SK-N-SH (cell line): ENCODE measurements around the gene DOCK4. TPM values are rescaled to one million over a fixed set of nuclear protein-coding genes. Genes with fewer than 3 reads are reported as not detected.
A peak's percentile ranks its signal among the peaks of the same experiment; 100 is the strongest.

Source experiments
- CTCF ChIA-PET: fragments of 300-600, 350-600 bp; formaldehyde crosslinking; extraction: SDS; loops from one replicate; lab custom pipeline; 2021; lab: Yijun Ruan, JAX
- POLR2A ChIA-PET: fragments of 350-600 bp; sonication (Branson Sonifier 250); formaldehyde crosslinking; extraction: SDS; loops from one replicate; lab custom pipeline; 2020; ENCODE audit warnings: antibody characterized with exemption, inconsistent platforms; lab: Yijun Ruan, JAX
- DNase-seq: peaks from one replicate; pipeline ENCODE4 v3.0.0; 2012
- H2AFZ ChIP-seq: fragments of 200-600 bp; sonication (generic); 2 replicates; pipeline ENCODE4 v1.8.1; 2016; ENCODE audit warnings: antibody characterized with exemption, mild to moderate bottlenecking, low read depth
- H3F3A ChIP-seq: fragments of 200-600 bp; sonication (generic); replicated peaks from 2 replicates; pipeline ENCODE3; 2016; ENCODE audit warnings: antibody characterized with exemption, mild to moderate bottlenecking; ENCODE audit not compliant: insufficient read depth
- H3K27ac ChIP-seq, 2 experiments: fragments of 200-500 bp in 1 of 2; fragments of 200-600 bp in 1 of 2; sonication (Bioruptor generic) in 1 of 2; sonication (generic), shearing (Covaris generic) in 1 of 2; 2 replicates each; pipeline versions ENCODE4 v1.5.1 to v1.6.1; 2014 to 2016; ENCODE audit warnings: low read depth in 2 of 2, inconsistent platforms in 1 of 2, low read length in 1 of 2, mild to moderate bottlenecking in 1 of 2, mixed read lengths in 1 of 2
- H3K27me3 ChIP-seq: fragments of 200-600 bp; sonication (generic), shearing (Covaris generic); 2 replicates; pipeline ENCODE4 v1.6.1; 2016; ENCODE audit warnings: mixed run types; ENCODE audit not compliant: insufficient read depth
- H3K36me3 ChIP-seq, 2 experiments: fragments of 200-500 bp in 1 of 2; fragments of 200-600 bp in 1 of 2; sonication (Bioruptor generic) in 1 of 2; sonication (generic) in 1 of 2; replicated peaks in 1 of 2; 2 replicates each; pipeline versions ENCODE3 to v1.5.1; 2014 to 2016; ENCODE audit warnings: low read length in 1 of 2, mild to moderate bottlenecking in 1 of 2; ENCODE audit not compliant: insufficient read depth in 2 of 2, control insufficient read depth in 1 of 2
- H3K4me1 ChIP-seq, 2 experiments: fragments of 200-500 bp in 1 of 2; fragments of 200-600 bp in 1 of 2; sonication (Bioruptor generic) in 1 of 2; sonication (generic), shearing (Covaris generic) in 1 of 2; 2 replicates each; pipeline versions ENCODE4 v1.5.1 to v1.6.1; 2014 to 2016; ENCODE audit warnings: low read depth in 1 of 2, low read length in 1 of 2, mixed run types in 1 of 2; ENCODE audit not compliant: insufficient read depth in 2 of 2, control insufficient read depth in 1 of 2
- H3K4me2 ChIP-seq: fragments of 200-600 bp; sonication (generic), shearing (Covaris generic); 2 replicates; pipeline ENCODE4 v1.6.1; 2017; ENCODE audit warnings: mixed run types
- H3K4me3 ChIP-seq, 2 experiments: fragments of 200-500 bp in 1 of 2; fragments of 200-600 bp in 1 of 2; sonication (Bioruptor generic) in 1 of 2; sonication (generic), shearing (Covaris generic) in 1 of 2; 2 replicates each; pipeline versions ENCODE4 v1.5.1 to v1.8.1; 2014 to 2016; ENCODE audit warnings: low read depth in 2 of 2, inconsistent platforms in 1 of 2, low read length in 1 of 2, mild to moderate bottlenecking in 1 of 2, mixed read lengths in 1 of 2, moderate library complexity in 1 of 2
- H3K79me2 ChIP-seq: fragments of 200-600 bp; sonication (generic); 2 replicates; pipeline ENCODE4 v1.8.1; 2017; ENCODE audit warnings: mild to moderate bottlenecking; ENCODE audit not compliant: insufficient read depth
- H3K9ac ChIP-seq: fragments of 200-600 bp; sonication (generic); 2 replicates; pipeline ENCODE4 v1.6.1; 2017; ENCODE audit warnings: mixed run types
- H3K9me2 ChIP-seq: fragments of 200-600 bp; sonication (generic); 2 replicates; pipeline ENCODE4 v1.6.1; 2017; ENCODE audit warnings: mixed run types
- H3K9me3 ChIP-seq: fragments of 200-600 bp; sonication (generic); 2 replicates; pipeline ENCODE4 v1.6.1; 2017; ENCODE audit warnings: mixed run types, mild to moderate bottlenecking, moderate library complexity
- H4K20me1 ChIP-seq: fragments of 200-600 bp; sonication (generic); 2 replicates; pipeline ENCODE4 v1.6.1; 2017; ENCODE audit warnings: mild to moderate bottlenecking, mixed run types; ENCODE audit not compliant: insufficient read depth
- CHD2 ChIP-seq: fragments of 150-350 bp; IDR thresholded peaks from 2 replicates; pipeline ENCODE4 v1.6.1; 2018; ENCODE audit warnings: low read length; ENCODE audit not compliant: partially characterized antibody
- CTCF ChIP-seq: fragments of 200-600 bp; sonication (generic); IDR thresholded peaks from 2 replicates; pipeline ENCODE4 v1.6.1; 2017; ENCODE audit warnings: antibody characterized with exemption, mild to moderate bottlenecking, moderate library complexity
- ELF1 ChIP-seq: IDR thresholded peaks from 2 replicates; pipeline ENCODE4 v1.4.0; 2012
- EP300 ChIP-seq, 2 experiments: IDR thresholded peaks; 2 replicates each; pipeline versions ENCODE4 v1.4.0 to v1.6.1; 2012; ENCODE audit warnings: borderline replicate concordance in 1 of 2, low read depth in 1 of 2, low read length in 1 of 2
- FOSL2 ChIP-seq: IDR thresholded peaks from 2 replicates; pipeline ENCODE4 v1.4.0; 2012; ENCODE audit warnings: low read depth, mild to moderate bottlenecking, moderate library complexity, borderline replicate concordance
- FOXJ3 ChIP-seq: sonication (generic); formaldehyde crosslinking; IDR thresholded peaks from 2 replicates; pipeline ENCODE4 v1.5.1; 2020; ENCODE audit warnings: mild to moderate bottlenecking, missing genetic modification reagents
- GATA2 ChIP-seq: sonication (generic); formaldehyde crosslinking; IDR thresholded peaks from 2 replicates; pipeline ENCODE4 v1.5.0; 2020; ENCODE audit warnings: mild to moderate bottlenecking, missing genetic modification reagents
- MAX ChIP-seq: IDR thresholded peaks from 2 replicates; pipeline ENCODE4 v1.4.0; 2012; ENCODE audit warnings: low read depth
- NFIC ChIP-seq: IDR thresholded peaks from 2 replicates; pipeline ENCODE4 v1.4.0; 2012; ENCODE audit warnings: borderline replicate concordance
- RAD21 ChIP-seq: IDR thresholded peaks from 2 replicates; pipeline ENCODE4 v1.6.1; 2012; ENCODE audit warnings: mild to moderate bottlenecking, low read length
- REST ChIP-seq: IDR thresholded peaks from 2 replicates; pipeline ENCODE4 v1.6.1; 2012; ENCODE audit warnings: mild to moderate bottlenecking, low read depth, low read length, moderate library complexity
- SMC3 ChIP-seq: IDR thresholded peaks from 2 replicates; pipeline ENCODE4 v1.6.1; 2012; ENCODE audit warnings: low read depth, low read length, improper control_type of control experiment
- TAF1 ChIP-seq: IDR thresholded peaks from 2 replicates; pipeline ENCODE4 v1.6.1; 2012; ENCODE audit warnings: low read depth, mild to moderate bottlenecking, low read length, moderate library complexity, borderline replicate concordance
- TCF12 ChIP-seq: IDR thresholded peaks from 2 replicates; pipeline ENCODE4 v1.4.0; 2012
- YY1 ChIP-seq: IDR thresholded peaks from 2 replicates; pipeline ENCODE4 v1.4.0; 2012; ENCODE audit warnings: low read depth, mild to moderate bottlenecking
- WGBS: methylation state at CpG from one replicate; pipeline ENCODE4 v1.1.6; 2017; ENCODE audit warnings: low lambda C conversion rate; 5-methylcytosine and 5-hydroxymethylcytosine counted together
- polyA plus RNA-seq, 3 experiments: library from polyadenylated mRNA; depleted of rRNA; stranded (reverse); fragments of >200 nt; gene quantifications; 2 replicates each; pipeline ENCODE4 v1.2.3, GENCODE V29; 2012

The DOCK4 gene
- polyA plus RNA-seq, 1 of the 3 experiments (the other 2 are of a cell fraction) = 8.5 TPM

GRCh38 chr7:112150823-112151641 lies 55.2 kb downstream of the DOCK4 start:
- CTCF ChIA-PET = interaction anchor here (0.7 to 3.3 kb wide), 4 partner anchors 7 to 38 kb away, joined by 3 to 17 read pairs (median 3); no protein-coding TSS in a partner anchor
- no peak overlapping the region for H3K9ac ChIP-seq
- WGBS = 88% methylated on average over 5 of the region's 5 CpGs
- H3K4me3 ChIP-seq = no peak overlapping the region
- no peak overlapping the region for H3K4me2 ChIP-seq
- POLR2A ChIA-PET = no interaction called here
- H2AFZ ChIP-seq = no peak overlapping the region
- DNase-seq = no peak
- H3K27me3 ChIP-seq = no peaks in the 10 kb centered on the region
- H3K27ac ChIP-seq = no peak overlapping the region
- no peaks in the 10 kb centered on the region for H3F3A ChIP-seq
- H3K4me1 ChIP-seq = peaks cover 0 to 46% of the 10 kb centered on the region in 2 experiments; a peak in 2 of 4 replicates
- no peaks in the 10 kb centered on the region for H3K9me2 ChIP-seq
- H4K20me1 ChIP-seq = 0 out of 2 replicates have a peak, but pooled peaks cover 4% of the 10 kb centered on the region
- no peaks in the 10 kb centered on the region for H3K79me2 ChIP-seq
- no peaks in the 10 kb centered on the region for H3K36me3 ChIP-seq
- H3K9me3 ChIP-seq = no peaks in the 10 kb centered on the region
- no peak for TF ChIP-seq CTCF
- TF ChIP-seq FOSL2 = 0 out of 2 replicates have a peak, but pooled peaks have one; percentile 33

- ChIA-PET CTCF (interaction anchor here (0.7 to 3.3 kb wide), 6 partner anchors 11 to 264 kb away, joined by 3 to 17 read pairs (median 3); no protein-coding TSS in a partner anchor), POLR2A (no interaction called here)
- Histone ChIP-seq H3K9me3 (no peaks in the 10 kb centered on the region), H3K9me2 (no peaks in the 10 kb centered on the region), H3K4me1 (peaks cover 0 to 49% of the 10 kb centered on the region in 2 experiments; a peak in 2 of 4 replicates), H3K4me3 (no peak overlapping the region), H3F3A (no peaks in the 10 kb centered on the region), H4K20me1 (0 out of 2 replicates have a peak, but pooled peaks cover 4% of the 10 kb centered on the region), H3K27ac (no peak overlapping the region), H2AFZ (no peak overlapping the region), H3K36me3 (no peaks in the 10 kb centered on the region), H3K27me3 (no peaks in the 10 kb centered on the region), H3K9ac (no peak overlapping the region), H3K4me2 (no peak overlapping the region), H3K79me2 (no peaks in the 10 kb centered on the region)
- 90% methylated on average over 2 of the region's 2 CpGs for WGBS
- TF ChIP-seq NFIC (no peak), CHD2 (no peak), SMC3 (no peak), EP300 (IDR thresholded peaks at IDR 0.05; ENCODE audit: borderline replicate concordance in 1 of 2, low read depth in 1 of 2, low read length in 1 of 2) (no peak), FOXJ3 (no peak), TCF12 (no peak), ELF1 (no peak), FOSL2 (no peak), YY1 (no peak), REST (no peak), MAX (no peak), TAF1 (no peak), RAD21 (no peak), GATA2 (CRISPR knock-in tag) (no peak)
- DNase-seq = no peak
Measured at GRCh38 chr7:112149734-112150133, 56.5 kb downstream of the DOCK4 start.
